ENCODE data around the gene CAB39.

GRCh38 chr2:230863442-230864121 is 150.9 kb downstream of the CAB39 start:
- TF ChIP-seq CTCF (IDR thresholded peaks at IDR 0.05; ENCODE audit: insufficient read depth, low read length) (no peak), GABPA (IDR thresholded peaks at IDR 0.05; ENCODE audit: low read depth) (no peak), POLR2AphosphoS5 (IDR thresholded peaks at IDR 0.05; ENCODE audit: low read depth) (no peak), REST (IDR thresholded peaks at IDR 0.05; ENCODE audit: insufficient replicate concordance, low read depth) (no peak), SPI1 (IDR thresholded peaks at IDR 0.05; ENCODE audit: borderline replicate concordance, low read depth) (no peak)
